GM21529 (cell line): Measurements from ENCODE around the gene JAM3.
"Not testable (repeated sequence)": the region's sequence is repeated elsewhere in the genome, so short reads cannot be mapped to it uniquely, and the experiment has no call there.

Experiments used
- ATAC-seq: cut with Tn5 transposase; IDR thresholded peaks from one replicate; pipeline ENCODE4 v1.9.1; 2021; ENCODE audit not compliant: unreplicated experiment

Gene JAM3

DNA sequence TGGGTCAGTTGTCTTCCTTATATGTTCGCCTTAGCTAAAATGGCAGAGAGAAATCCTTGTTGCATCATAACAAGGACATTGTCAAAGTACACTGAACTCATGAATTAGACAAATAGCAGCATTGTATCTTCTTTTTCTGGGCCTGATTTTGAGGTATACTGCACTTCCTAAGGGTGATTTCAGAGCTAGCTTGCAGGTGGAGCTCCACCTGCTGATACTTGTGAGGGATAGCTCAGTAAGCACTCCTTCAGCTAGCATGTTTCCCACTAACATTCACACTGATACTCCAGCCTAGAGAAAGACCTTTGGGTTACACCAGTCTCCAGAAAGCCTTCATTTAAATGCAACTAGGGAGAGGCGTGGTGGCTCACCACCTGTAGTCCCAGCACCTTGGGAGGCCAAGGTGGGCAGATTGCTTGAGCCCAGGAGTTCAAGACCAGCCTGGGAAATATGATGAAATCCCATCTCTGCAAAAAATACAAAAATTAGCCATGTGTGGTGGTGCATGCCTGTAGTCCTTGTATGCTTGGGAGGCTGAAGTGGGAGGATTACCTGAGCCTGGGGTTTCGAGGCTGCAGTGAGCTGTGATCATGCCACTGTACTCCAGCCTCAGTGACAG lies 29.8 kb downstream of the JAM3 start:
- peak; percentile 61 for ATAC-seq

DNA sequence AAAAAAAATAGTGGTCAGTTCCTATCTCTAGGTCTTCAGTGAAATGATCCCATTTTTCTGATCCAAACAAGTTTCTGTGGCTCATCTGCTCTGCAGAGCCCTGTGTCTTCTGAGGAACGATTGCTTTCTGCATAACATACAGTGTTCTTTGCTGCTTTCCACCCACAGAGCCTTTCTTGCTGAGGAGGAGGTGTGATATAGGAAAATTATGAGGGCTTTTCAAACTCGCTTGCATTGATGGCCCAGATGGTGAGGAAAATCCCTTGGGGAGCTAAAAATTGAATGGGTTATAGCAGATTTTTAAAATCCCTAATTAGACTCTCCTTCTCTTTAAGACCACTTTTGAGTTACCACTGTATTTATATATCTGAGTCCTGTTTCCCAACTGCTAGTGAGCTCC lies 31.3 kb downstream of the JAM3 start:
- ATAC-seq = no peak

DNA sequence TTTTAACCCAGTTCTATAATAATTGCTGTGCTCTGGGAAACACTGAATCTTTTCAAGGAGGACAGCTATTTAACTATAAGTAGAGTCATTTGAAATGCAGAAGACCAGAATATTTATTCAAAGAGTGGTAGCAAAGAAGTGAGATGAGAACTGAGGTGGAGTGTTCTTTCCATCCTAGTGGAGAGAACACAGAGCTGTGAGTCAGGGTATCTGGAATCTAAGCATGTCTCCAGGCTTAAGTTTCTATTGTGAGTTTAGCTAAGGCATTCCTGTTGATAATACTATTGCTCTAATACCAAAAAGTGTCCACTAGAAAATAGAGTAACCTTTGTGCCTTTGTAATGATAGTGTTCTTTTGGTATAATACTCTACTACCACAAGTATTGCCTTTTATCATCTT lies 32.4 kb downstream of the JAM3 start:
- no peak for ATAC-seq

DNA sequence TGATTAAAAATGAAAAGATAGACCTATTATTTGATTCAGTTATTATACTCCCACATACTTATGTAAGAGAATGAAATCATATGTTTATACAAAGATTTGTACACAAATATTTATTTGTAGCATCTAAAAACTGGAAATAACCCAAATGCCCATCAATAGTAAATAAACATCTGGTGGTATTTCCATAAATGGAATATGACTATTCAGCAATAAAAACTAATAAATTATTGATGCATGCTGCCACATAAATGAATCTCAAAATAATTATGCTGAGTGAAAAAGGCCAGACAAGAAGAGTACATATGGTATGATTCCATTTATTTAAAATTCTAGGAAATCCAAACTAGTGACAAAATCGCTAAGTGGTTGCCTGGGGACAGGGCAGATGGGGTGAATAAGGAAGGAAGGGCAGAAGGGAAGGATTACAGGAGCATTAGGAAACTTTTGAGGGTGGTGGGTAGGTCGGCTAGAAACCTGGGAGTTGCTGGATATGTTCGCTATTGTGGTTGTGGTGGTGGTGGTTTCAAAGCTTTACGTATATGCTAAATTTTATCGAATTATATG lies 41.5 kb downstream of the JAM3 start:
- ATAC-seq = no peak

DNA sequence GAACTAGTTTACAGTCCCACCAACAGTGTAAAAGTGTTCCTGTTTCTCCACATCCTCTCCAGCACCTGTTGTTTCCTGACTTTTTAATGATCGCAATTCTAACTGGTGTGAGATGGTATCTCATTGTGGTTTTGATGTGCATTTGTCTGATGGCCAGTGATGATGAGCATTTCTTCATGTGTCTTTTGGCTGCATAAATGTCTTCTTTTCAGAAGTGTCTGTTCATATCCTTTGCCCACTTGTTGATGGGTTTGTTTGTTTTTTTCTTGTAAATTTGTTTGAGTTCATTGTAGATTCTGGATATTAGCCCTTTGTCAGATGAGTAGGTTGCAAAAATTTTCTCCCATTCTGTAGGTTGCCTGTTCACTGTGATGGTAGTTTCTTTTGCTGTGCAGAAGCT lies 44.9 kb downstream of the JAM3 start:
- ATAC-seq = not testable (repeated sequence)

DNA sequence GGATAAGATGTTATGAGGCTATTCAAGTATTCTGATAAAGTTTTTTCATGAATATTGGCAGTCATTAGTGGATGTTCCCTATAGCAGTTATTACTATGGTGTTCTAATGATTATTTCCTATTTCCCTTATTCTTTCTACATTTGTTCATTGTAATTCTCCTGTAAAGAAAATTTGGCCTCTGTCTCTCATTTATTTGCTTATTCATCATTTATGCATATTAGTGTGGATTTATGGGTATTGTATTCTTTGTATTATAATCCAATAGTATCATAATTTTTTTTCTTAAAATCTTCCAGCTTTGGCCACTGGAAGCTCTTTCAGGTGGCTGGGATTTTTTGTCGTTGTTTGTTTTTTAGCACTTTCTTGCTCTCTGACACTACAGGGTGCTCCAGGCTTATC lies 47.3 kb downstream of the JAM3 start:
- no peak for ATAC-seq

DNA sequence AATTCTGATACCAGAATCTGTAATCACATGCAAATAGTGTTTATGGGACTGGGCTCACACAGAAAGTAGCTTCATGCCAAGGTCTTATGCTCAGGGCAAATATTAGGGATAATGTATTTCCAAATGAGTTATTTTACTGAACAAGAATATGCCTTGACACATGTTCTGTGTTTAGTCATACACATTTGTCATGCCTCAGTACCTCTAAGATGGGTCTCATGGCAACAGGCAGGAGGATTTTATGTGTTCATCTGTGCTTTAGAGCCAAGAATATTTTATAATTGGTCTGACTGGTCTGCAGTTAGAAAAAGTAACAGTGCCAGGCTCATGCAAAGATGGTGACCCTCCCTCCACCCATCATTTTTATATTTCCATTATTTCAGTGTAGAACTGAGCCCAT lies 49.1 kb downstream of the JAM3 start:
- no peak for ATAC-seq

DNA sequence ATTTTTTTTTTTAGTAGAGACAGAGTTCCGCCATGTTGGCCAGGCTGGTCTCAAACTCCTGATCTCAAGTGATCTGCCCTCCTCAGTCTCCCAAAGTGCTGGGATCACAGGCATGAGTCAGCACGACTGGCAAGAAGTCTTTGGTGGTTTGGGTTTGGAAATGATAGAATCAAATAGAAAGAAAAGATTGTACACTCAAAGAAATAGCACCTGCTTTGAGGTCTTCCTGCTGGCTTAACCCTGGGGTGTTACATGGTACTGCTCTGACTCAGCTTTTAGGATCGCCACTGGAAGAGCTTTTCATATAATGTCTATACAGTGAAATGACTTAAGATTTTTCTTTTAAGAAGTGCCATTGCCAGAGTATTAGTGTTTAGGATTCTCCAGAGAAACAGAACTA lies 50.2 kb downstream of the JAM3 start:
- ATAC-seq = no peak

DNA sequence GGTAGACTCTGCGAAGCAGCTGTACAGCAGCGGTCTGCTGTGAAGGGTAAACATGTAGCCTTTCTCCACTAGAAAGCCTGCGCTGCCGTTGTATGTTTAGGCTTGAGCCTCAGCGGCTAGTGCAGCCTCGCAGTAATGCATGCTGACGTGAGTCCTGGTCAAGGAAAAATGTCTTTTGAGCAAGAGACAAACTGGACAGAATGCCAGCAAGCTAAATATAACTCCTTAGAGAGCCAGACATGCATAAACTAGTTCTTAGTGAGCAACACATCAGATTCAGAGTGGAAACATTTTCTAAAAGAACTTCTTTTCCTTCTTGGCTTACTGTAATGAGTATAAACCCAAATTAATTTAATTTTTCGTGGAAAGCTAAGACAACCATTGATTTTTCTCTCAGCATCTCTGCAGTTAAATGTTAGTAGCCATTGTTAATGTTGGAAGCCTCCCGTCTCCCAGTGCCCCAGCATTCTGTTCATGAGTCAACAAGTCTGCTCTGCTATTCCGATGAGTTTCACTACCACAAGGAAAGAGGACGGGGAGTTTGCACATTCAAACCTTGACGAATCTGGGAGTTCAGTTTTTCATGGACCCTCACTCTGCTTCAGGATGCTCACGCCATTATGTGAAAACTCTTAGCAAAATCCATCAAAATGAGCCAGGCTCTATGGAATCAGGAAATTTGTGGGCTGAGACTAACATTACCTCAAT lies 51.4 kb downstream of the JAM3 start:
- no peak for ATAC-seq

DNA sequence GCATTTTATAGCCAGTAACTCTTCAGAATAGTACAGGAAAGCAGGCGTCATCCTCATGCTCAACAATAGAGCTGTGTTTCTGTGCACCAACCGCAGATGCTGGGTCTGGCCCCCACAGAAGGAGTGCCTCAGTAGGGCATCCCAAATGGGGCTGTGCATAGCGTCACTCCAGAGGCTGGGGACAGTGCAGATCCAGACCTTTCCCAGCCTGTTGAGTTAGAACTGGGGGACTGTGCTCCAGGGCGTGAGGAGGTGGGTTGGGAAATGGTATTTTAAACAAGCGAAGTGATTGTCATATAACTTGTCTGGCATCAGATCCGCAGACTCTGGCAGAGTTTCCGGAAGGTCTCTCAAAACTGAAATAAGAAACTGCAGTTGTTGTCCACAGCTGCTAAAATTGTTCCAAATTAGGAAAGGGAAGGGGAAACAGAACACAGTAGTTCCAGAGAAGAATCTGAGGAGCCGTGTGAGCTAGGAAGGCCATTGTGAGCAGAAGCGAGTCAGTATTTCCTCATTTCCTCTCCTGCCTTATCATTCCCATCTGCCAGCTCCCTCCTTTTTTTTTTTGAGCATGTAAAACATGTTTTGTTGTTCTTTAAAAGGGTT lies 52.2 kb downstream of the JAM3 start:
- no peak for ATAC-seq

DNA sequence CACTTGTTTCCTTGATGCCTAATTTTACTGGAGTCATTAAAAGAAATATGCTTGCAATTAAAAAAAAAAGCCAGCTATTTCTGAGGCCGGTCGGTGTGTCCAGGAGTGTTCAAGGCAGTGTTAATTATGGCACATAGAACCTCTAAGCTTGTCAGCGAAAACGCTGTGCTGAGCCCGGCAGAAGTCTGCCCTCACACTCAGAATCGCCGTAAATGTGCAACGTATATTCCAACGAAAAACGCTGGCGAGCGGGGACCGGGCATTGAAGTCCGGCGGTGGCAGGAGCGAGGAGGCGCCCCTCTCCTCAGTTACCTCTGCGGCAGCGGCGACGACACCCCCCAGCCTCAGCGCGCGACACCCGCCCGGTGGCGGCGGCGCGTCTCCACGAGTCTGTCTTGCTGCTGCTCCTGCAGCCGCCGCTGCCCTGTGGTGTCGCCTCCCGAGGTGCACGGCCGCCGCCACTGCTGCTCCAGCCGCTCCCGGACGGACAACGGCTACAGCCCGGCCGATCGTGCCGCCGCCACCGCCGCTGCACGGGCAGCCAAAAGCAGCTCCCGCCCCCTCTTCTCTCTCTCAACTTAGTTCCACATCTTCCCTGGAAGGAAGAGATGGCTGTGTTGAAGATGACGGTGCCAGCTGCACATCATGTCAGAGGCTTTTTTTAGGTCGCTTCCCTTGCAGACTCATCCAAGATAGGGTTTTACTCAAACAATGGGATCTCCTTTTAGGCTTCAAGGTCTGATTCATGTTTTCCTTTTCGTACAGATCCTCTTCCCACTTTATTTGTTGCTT lies 56.0 kb downstream of the JAM3 start:
- no peak for ATAC-seq

DNA sequence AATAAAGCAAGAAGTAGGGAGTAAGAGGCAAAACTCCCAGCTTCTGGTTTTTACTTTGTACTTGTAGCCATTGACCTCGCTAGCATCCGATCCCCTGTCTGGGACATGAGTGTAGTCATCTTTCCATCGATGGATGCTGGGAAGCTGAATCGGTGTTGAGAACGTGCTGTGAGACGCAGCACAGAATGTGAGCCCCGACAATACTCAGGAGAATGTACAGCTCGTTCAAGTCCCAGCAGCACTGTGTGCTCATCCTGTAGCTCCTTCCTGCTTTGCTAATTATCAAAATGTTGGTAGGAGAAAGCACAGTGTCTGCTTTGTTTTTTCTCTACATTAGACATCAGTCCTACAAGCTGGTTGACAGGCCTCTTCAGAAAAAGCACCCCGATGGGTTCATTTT lies 56.6 kb downstream of the JAM3 start:
- no peak for ATAC-seq

DNA sequence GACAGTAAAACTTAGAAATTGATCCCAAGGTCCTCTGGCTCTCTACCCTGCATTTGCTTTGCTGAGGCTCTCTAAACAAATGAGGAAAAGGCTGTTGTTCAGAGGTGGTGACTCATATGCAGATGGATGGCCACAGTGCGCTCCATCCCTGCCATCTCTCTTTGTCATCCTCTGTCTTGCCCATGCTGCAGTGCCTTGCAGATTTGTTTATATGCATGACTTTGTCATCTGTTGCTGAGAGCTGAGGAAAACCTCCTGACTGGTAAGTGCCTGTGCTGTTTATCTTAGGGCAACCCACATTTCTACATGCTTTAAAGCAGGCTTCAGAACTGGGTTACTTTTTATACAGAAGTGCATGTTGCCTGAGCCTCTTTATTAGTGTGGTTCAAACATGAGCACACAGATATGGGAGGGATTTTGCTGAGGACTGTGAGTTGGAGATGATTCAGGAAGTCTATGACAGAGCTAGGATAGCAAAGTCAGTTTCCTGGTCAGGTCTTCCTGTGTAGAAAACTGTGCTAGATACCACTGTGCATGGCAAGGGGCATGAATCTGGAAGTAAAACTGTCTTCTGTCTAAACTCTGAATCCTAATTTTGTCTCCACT lies 57.4 kb downstream of the JAM3 start:
- ATAC-seq = no peak

DNA sequence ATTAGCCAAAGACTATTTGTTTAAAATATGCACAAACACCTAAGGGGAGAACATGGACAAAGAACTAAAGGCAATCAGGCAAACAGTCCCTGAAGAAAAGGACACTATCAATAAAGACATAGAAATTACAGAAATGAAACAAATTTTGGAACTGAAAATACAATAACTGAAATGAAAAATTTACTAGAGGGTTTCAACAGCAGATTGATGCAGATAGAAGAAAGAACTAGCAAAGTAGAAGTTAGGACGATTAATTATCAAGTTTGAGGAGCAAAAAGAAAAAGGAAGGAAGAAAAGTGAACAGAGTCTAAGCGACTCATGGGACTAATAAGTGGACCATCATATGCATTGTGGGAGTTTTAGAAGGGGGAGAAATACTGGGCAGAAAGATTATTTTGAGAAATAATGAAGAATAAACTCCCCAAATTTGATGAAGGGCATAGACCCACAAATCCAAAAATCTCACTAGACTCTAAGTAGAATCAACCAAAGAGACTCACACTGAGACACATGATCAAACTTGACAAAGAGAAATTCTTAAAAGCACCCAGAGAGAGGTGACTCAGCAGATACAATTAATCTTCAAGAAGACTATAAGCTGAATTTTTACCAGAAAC lies 62.9 kb downstream of the JAM3 start:
- ATAC-seq = no peak

DNA sequence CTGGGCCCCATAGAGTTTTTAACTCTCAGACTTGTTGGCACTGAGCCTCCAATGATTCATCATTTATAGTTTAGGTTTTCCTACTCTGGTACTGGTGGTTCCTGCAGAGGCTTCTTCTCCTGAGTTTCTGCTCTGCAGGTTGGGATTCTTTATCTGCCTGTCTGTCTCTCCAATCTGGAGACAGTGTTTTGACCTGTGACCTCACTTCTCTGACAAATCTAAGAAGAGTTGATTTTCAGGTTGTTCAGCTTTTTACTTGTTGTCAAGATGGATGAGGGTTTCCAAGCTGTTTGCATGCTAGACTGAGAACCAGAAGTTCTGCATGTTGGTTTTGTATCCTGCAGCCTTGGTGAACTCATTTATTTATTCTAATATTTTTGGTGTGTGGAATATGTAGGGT lies 63.9 kb downstream of the JAM3 start:
- ATAC-seq = no peak

DNA sequence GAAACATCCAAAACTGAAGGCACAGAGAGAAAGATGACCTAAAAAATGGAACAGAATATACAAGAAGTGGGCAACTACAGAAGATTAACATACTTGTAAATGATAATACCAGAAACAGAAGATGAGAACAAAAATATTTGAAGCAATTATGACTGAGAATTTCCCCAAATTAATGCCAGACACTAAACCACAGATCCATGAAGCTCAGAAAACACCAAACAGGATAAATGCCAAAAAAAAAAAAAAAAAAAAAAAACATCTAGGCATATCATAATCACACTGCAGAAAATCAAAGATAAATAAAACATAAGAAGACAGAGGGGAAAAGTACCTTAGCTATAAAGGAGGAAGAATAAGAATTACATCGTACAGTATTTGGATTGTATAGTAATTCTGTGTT lies 65.3 kb downstream of the JAM3 start:
- no peak for ATAC-seq

DNA sequence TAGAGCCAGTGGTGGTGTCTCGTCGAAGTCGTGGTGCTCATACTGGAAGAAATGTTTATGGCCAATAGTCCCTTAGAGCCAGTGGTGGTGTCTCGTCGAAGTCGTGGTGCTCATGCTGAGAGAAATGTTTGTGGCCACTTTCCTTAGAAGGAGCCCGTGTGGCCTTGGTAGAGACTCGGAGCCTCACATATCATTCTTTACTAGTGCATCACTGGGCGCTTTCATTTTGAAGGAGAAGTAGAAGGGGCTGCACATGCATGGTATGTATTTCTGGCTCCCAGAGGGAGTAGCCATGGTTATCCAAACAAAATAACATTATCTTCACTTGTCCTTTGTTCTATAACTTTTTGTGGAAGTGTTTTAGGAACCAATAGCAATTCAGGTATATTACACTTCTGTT lies 69.5 kb downstream of the JAM3 start:
- no peak for ATAC-seq

DNA sequence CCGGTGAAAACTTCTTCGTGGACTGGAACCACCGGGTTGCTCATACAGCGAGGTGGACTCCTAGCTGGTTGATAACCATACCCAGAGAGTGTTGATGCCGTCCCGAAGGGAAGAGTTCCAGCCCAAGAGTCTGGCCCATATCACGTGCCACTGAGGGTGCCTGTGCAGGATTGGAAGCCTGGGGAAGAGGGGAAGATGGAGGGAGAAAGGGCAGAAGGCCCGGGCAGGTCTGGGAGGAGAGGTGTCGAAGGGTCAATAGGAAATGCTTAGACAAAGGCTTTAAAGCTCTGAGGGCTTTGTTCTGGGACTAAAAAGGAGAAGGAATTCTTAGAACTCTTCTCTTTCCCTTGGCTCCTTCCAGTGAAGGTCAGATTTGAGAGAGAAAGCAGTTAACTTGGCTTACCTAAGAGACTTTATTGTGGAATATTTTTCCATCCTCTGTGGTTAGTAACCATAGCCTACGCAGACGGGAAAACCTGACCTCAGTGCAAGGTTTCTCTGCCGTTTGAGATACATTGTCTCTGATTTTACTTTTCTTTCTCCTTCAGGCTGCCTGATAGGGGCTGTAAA lies 70.5 kb downstream of the JAM3 start:
- no peak for ATAC-seq

DNA sequence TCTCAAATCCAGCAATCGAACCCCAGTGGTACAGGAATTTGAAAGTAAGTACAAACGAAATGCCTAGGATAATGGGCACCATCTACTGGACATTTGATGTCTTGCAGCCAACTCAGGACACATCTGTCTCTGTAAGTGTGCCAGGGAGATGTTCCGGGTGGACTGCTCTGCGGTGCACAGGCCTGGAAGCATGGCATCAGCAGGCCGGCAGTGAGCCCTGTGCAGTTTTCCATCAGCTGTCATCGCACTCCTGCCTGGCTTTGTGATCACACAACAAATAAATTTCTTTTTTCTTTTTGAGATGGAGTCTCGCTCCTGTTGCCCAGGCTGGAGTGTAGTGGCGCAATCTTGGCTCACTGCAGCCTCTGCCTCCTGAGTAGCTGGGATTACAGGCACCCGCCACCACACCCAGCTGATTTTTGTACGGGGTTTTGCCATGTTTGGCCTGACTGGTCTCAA lies 71.0 kb downstream of the JAM3 start:
- peak; percentile 72 for ATAC-seq

DNA sequence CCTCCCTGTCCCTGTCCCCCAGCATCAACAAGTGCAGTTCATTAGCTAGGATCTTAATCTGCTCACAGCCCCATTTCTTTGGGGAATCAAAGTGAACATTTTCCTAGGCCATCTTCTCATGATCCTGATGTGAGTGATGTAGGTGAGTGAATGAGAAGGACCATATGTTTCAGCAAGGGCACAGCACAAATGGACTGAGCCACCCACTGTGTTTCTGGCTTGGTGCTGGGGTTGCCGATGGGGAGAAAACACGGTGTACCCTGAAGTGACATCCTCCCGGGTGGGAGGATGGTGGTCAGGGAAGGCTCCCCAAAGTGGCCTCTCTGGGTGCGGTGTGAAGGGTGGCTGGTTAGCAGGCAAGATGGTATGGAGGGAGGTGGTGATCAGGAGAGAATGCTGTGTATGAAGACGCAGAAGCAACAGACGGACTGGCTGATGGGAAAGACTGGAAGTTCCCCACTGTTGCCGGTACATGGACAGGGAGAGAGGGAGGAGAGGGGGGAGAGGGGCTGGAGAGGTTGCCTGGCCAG lies 72.2 kb downstream of the JAM3 start:
- no peak for ATAC-seq
